ENCODE measurements around the gene KLHL7.

GRCh38 chr7:23207884-23208283 lies 102.3 kb downstream of the KLHL7 start:
- no peak for TF ChIP-seq CTCF (IDR thresholded peaks at IDR 0.05 in 8 of 11, conservative IDR thresholded peaks at IDR 0.05 in 3 of 11)
- no peak for TF ChIP-seq POLR2A (IDR thresholded peaks at IDR 0.05)
- no peak for TF ChIP-seq POLR2AphosphoS5 (IDR thresholded peaks at IDR 0.05)
